Jurkat, Clone E6-1 (cell line): ENCODE results near the gene SEMG1.

Source experiments
- DNase-seq: peaks from one replicate; pipeline ENCODE4 v3.0.0-alpha.2; 2011; ENCODE audit warnings: low read depth, low spot score
- H3K4me3 ChIP-seq: 2 replicates; pipeline ENCODE4 v1.5.1; 2011; ENCODE audit warnings: mild to moderate bottlenecking, low read length, control low read depth, moderate library complexity

Gene SEMG1

DNA sequence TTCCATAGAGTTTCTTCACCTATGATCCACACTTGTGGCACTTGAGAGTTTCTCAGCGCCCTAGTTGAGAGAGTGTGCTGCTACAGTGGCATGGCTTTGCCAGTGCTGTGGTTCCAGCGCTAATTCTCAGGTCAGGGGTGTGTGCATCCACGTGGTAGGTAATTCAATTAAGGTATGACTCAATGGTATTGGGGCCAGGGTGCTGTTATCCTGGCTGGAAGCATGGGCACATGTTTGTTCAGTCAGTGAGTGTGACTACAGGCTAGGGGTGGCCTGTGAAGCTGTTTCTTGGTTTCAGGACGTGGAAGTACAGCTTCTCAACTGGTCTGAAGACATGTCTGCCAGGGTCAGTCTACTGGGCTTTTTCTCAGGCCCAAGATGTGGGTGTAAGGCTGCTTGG, 11.3 kb downstream of the SEMG1 start:
- H3K4me3 ChIP-seq, result no peak overlapping the region
- DNase-seq, result no peak

GRCh38 chr20:45218636-45219035, 11.8 kb downstream of the SEMG1 start:
- no peak overlapping the region for H3K4me3 ChIP-seq
- no peak for DNase-seq

DNA sequence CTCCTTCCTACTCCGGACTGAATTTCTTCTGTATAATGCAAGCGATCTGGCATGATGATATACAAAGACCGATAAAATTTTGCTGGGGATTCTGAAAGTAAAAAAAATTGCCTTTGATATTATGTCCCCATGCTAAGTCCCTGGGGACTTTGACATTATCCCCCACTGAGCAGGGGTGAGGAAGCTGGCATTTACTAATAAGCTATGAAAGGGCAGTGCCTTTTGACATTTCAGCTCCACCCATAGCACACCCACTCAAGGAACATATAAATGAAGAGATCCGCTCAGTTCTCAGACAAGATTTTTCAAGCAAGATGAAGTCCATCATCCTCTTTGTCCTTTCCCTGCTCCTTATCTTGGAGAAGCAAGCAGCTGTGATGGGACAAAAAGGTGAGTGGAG, 14.2 kb downstream of the SEMG1 start, which contains the start of gene SEMG2:
SEMG2 (plus strand) TSS at position 298 of the 400 bp plus-strand sequence; CDS start at position 315, 17 bp downstream.
- no peak for DNase-seq

GRCh38 chr20:45223136-45223535, 16.3 kb downstream of the SEMG1 start:
- no peak for DNase-seq
- no peak overlapping the region for H3K4me3 ChIP-seq

More for the DNA sequence above, 14.2 kb downstream of the SEMG1 start, which contains the start of gene SEMG2:
- H3K4me3 ChIP-seq, result no peak within 1 kb of the TSS

GRCh38 chr20:45226287-45226686, 19.5 kb downstream of the SEMG1 start:
- no peak for DNase-seq
- H3K4me3 ChIP-seq, result no peak overlapping the region

DNA sequence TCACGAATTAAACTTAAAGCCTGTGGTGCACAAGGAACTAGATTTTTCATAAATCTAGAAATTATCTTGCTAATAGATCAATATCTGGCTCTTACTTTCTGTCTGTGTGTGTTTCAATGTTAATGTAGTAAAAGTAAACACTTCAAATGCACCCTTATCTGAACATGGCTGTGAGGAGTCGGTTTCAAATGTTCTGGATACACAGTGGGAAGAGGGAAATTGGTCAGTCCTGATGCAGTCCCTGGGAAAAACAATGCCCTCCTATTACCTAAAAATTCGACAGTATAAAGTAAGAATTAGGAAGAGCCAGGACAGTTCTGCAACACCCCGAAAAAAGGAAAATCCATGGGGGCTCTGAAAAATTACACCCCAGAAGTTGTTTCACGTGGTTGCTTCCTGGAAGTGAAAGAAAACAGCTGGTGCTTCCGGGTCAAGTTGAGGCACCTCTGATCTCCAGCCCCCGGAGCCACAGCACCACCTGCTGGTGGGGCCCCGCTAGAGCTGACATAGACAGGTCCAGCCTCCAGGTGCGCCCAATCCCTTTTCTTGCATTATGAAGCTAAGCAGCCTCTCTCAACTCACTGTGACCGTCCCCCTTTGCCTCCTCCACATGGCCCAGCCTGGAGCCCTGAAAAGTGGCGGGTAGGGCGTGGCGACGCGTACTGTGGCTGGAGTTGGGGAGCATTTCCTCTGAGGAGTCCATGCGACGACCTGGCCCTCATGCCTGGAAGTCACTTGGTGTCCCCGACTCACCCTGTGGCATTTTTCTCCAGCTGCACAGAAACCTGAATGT, 22.6 kb downstream of the SEMG1 start:
- H3K4me3 ChIP-seq, result no peak overlapping the region
- peak; percentile 20 for DNase-seq

GRCh38 chr20:45230631-45231030, 23.8 kb downstream of the SEMG1 start:
- DNase-seq, result no peak
- H3K4me3 ChIP-seq, result no peak overlapping the region

GRCh38 chr20:45235995-45236394, 29.2 kb downstream of the SEMG1 start:
- peak; percentile 3 for DNase-seq
- H3K4me3 ChIP-seq, result no peak overlapping the region

DNA sequence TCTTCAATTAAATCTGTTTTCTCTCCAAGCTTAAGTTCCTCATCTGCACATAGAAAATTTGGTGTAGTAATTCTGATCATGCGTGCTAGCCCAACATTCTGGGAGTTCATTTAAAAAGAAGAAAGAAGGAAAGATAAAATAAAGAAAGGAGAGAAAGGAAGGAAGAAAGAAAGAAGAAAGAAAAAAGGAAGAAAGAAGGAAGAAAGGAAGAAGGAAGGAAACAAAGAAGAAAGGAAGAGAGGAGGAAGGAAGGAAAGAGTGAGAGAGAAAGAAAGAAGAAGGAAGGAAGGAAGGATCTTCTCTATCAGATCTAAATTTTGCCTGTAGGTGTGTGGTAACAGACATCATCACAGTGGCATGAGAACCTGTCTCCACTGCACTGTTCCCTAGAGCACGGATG, 31.3 kb downstream of the SEMG1 start:
- no peak overlapping the region for H3K4me3 ChIP-seq

GRCh38 chr20:45246109-45246508, 39.3 kb downstream of the SEMG1 start:
- H3K4me3 ChIP-seq, result no peak overlapping the region
- DNase-seq, result no peak

More for the DNA sequence above, 31.3 kb downstream of the SEMG1 start:
- DNase-seq, result no peak

DNA sequence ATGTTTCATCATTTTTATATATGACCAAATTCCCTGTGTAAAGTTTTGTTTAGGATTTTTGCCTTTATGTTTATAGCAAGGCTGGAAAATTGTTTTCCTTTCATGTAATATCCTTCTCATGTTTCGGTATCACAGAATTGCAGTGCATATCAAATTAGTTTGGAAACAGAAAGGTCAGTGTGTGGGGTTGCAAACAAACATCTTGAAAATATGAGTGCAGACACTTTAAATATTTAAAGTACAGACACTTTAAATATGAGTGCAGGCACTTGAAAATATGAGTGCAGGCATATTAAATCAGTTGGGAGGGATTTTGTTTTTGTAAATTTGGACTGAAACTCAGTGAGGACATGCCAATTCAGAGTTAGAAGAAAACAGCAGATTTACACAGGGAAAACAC, 41.0 kb downstream of the SEMG1 start:
- no peak for DNase-seq
- H3K4me3 ChIP-seq, result no peak overlapping the region

DNA sequence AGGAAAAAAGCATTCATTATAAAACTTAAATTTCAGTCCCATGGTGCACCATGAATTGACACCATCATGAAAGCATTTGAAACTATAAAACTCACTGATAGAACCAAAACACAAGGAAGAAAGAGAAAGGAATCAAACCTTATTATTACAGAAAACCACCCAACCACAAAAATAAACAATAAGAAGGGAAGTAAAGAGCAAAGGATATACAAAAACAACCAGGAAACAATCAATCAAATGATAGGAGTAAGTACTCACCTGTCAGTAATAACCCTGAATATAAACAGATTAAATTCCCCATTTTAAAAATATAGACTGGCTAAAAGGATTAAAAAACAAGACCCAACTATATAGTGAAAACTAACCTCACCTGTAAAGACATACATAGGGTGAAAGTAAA, 41.8 kb downstream of the SEMG1 start:
- H3K4me3 ChIP-seq, result no peak overlapping the region
- no peak for DNase-seq

DNA sequence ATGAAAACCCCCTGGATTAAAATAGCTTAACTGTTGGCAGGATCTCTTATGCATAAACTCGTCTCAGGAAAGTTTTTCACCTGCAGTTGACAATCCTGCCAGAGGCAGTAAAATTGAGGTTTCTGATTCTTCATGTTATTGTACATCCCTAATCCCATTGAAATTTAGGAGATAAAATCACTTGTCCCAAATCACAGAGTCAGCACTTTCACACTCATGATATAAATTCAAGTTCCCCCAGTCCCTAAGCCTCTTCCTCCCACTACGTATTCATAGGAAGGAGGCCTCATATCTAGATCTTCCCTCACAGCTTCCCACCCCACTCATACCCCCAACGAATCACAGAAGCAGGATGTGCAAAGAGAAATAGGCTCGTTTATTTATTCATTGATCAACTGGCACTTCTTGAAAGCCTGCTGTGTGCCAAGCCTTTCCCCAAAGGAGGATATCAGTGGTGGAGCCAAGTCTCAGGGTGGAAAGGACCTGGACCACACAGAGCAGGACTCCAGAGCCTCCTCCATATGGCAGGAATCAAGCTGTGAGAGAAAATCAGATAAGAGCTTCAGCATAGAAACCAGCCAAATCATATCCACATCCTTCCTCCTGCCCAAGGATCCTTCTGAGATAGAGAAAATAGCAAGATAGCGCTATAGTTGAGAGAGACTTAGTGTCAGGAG, 45.2 kb downstream of the SEMG1 start:
- H3K4me3 ChIP-seq, result no peak overlapping the region

GRCh38 chr20:45253261-45253660, 46.4 kb downstream of the SEMG1 start:
- no peak for DNase-seq
- H3K4me3 ChIP-seq, result no peak overlapping the region

More for the DNA sequence above, 45.2 kb downstream of the SEMG1 start:
- no peak for DNase-seq

GRCh38 chr20:45254383-45255262, 47.8 kb downstream of the SEMG1 start, which contains the start of gene SLPI:
Gene SLPI, minus strand, starts transcription at chr20:45254564. Its CDS starts 21 bp downstream, at chr20:45254543.
- DNase-seq, result no peak
- H3K4me3 ChIP-seq, result no peak within 1 kb of the TSS

DNA sequence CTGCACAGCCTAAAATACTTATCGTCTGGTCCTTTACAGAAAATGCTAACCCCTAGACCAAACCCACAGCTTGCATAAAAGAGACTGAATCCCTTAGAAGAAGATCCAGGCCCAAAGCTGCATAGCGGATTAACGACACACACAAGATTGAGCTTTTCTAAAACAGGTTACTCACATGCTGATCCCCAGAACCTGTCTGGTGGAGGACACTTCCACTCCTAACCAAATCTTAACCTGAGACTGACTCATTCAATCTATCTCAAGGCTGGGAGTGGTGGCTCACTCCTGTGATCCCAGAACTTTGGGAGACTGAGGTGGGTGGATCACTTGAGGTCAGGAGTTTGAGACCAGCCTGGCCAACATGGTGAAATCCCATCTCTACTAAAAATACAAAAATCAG, 50.3 kb downstream of the SEMG1 start:
- DNase-seq, result no peak
- H3K4me3 ChIP-seq, result no peak overlapping the region

DNA sequence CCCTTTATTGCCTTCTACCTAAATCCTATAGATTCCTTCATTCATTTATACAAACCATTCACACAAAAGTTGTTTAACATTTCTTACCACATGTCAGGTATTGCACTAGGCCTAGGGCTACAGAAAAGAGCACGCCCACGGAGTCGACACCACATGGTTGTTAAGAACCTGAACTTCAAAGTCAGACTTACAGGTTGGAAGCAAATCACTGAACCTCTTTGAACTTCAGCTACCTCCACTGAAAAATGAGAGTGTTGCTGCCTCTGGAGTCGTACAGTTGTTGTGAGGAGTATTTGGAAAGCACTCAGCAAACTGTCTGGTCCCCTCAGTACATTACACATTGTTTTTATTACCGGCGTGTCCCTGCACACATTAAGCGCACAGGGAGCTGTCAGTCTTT, 50.9 kb downstream of the SEMG1 start:
- no peak for DNase-seq
- no peak overlapping the region for H3K4me3 ChIP-seq

- DNase-seq, result no peak
- H3K4me3 ChIP-seq, result no peak overlapping the region
Observed at GRCh38 chr20:45258259-45258658, 51.4 kb downstream of the SEMG1 start.

- DNase-seq, result no peak
- H3K4me3 ChIP-seq, result no peak overlapping the region
Observed at GRCh38 chr20:45258664-45259063, 51.8 kb downstream of the SEMG1 start.
